ENCODE data around the gene STK32B.

GRCh38 chr4:5030927-5031326, 20.4 kb upstream of the STK32B start:
- no peak for TF ChIP-seq CHD2 (IDR thresholded peaks at IDR 0.05; ENCODE audit: low read length)
- no peak for TF ChIP-seq EP300 (IDR thresholded peaks at IDR 0.05; ENCODE audit: borderline replicate concordance in 1 of 2, low read depth in 2 of 2, low read length in 2 of 2)
- TF ChIP-seq CTCF (IDR thresholded peaks at IDR 0.05; ENCODE audit: control extremely low read depth in 1 of 3, insufficient read depth in 1 of 3, low read depth in 1 of 3, low read length in 3 of 3), result no peak
- TF ChIP-seq JUND (IDR thresholded peaks at IDR 0.05; ENCODE audit: low read length), result no peak
- TF ChIP-seq POLR2A (IDR thresholded peaks at IDR 0.05; ENCODE audit: control extremely low read depth in 1 of 2, low read depth in 2 of 2, low read length in 2 of 2), result no peak
- no peak for TF ChIP-seq CHD7 (IDR thresholded peaks at IDR 0.05; ENCODE audit: insufficient replicate concordance, low read length)
- TF ChIP-seq ASH2L (IDR thresholded peaks at IDR 0.05; ENCODE audit: low read length), result no peak
- no peak for TF ChIP-seq POLR2AphosphoS5 (IDR thresholded peaks at IDR 0.05; ENCODE audit: low read depth, low read length)
- TF ChIP-seq EZH2 (IDR thresholded peaks at IDR 0.05; ENCODE audit: low read depth, low read length, severe bottlenecking), result no peak
- TF ChIP-seq GABPA (IDR thresholded peaks at IDR 0.05; ENCODE audit: borderline replicate concordance, insufficient read depth, low read length), result no peak
- no peak for TF ChIP-seq CREB1 (IDR thresholded peaks at IDR 0.05)
- no peak for TF ChIP-seq MAX (IDR thresholded peaks at IDR 0.05)

All from H1 (cell line).